ENCODE data around the gene GDI1. TPM values are rescaled to one million over a fixed set of nuclear protein-coding genes. Genes with fewer than 3 reads are reported as not detected.

The GDI1 gene
- total and polyA plus RNA-seq, 9 of the 15 experiments (the other 6 are each of a cell fraction or from before 2014, with no cell fraction given) = 0.97 to 82.6 (median 37.5) TPM

DNA sequence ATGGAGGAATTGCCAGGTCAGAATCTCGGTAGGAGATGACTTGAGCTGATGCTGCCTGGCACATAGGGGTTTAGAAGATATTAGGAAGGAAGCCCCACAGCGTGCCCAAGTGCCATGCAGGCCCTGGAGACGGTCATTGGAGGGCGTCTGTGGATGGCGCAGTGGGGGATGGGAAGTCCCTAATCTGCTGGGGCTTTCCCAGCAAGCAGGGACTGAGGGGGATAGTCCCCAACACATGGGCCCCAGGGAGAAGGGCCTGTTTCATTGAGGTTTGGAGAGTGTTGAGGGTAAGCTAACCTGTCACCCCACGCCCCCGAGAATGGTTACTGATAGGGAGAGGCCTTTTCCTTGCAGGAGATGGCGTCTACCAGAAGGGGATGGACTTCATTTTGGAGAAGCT is 17.8 kb upstream of the GDI1 start (continued):
- TF ChIP-seq, protein P1, sequence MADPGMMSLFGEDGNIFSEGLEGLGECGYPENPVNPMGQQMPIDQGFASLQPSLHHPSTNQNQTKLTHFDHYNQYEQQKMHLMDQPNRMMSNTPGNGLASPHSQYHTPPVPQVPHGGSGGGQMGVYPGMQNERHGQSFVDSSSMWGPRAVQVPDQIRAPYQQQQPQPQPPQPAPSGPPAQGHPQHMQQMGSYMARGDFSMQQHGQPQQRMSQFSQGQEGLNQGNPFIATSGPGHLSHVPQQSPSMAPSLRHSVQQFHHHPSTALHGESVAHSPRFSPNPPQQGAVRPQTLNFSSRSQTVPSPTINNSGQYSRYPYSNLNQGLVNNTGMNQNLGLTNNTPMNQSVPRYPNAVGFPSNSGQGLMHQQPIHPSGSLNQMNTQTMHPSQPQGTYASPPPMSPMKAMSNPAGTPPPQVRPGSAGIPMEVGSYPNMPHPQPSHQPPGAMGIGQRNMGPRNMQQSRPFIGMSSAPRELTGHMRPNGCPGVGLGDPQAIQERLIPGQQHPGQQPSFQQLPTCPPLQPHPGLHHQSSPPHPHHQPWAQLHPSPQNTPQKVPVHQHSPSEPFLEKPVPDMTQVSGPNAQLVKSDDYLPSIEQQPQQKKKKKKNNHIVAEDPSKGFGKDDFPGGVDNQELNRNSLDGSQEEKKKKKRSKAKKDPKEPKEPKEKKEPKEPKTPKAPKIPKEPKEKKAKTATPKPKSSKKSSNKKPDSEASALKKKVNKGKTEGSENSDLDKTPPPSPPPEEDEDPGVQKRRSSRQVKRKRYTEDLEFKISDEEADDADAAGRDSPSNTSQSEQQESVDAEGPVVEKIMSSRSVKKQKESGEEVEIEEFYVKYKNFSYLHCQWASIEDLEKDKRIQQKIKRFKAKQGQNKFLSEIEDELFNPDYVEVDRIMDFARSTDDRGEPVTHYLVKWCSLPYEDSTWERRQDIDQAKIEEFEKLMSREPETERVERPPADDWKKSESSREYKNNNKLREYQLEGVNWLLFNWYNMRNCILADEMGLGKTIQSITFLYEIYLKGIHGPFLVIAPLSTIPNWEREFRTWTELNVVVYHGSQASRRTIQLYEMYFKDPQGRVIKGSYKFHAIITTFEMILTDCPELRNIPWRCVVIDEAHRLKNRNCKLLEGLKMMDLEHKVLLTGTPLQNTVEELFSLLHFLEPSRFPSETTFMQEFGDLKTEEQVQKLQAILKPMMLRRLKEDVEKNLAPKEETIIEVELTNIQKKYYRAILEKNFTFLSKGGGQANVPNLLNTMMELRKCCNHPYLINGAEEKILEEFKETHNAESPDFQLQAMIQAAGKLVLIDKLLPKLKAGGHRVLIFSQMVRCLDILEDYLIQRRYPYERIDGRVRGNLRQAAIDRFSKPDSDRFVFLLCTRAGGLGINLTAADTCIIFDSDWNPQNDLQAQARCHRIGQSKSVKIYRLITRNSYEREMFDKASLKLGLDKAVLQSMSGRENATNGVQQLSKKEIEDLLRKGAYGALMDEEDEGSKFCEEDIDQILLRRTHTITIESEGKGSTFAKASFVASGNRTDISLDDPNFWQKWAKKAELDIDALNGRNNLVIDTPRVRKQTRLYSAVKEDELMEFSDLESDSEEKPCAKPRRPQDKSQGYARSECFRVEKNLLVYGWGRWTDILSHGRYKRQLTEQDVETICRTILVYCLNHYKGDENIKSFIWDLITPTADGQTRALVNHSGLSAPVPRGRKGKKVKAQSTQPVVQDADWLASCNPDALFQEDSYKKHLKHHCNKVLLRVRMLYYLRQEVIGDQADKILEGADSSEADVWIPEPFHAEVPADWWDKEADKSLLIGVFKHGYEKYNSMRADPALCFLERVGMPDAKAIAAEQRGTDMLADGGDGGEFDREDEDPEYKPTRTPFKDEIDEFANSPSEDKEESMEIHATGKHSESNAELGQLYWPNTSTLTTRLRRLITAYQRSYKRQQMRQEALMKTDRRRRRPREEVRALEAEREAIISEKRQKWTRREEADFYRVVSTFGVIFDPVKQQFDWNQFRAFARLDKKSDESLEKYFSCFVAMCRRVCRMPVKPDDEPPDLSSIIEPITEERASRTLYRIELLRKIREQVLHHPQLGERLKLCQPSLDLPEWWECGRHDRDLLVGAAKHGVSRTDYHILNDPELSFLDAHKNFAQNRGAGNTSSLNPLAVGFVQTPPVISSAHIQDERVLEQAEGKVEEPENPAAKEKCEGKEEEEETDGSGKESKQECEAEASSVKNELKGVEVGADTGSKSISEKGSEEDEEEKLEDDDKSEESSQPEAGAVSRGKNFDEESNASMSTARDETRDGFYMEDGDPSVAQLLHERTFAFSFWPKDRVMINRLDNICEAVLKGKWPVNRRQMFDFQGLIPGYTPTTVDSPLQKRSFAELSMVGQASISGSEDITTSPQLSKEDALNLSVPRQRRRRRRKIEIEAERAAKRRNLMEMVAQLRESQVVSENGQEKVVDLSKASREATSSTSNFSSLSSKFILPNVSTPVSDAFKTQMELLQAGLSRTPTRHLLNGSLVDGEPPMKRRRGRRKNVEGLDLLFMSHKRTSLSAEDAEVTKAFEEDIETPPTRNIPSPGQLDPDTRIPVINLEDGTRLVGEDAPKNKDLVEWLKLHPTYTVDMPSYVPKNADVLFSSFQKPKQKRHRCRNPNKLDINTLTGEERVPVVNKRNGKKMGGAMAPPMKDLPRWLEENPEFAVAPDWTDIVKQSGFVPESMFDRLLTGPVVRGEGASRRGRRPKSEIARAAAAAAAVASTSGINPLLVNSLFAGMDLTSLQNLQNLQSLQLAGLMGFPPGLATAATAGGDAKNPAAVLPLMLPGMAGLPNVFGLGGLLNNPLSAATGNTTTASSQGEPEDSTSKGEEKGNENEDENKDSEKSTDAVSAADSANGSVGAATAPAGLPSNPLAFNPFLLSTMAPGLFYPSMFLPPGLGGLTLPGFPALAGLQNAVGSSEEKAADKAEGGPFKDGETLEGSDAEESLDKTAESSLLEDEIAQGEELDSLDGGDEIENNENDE (IDR thresholded peaks at IDR 0.05; ENCODE audit: low read depth, low read length) = no peak
- TF ChIP-seq, protein P2, sequence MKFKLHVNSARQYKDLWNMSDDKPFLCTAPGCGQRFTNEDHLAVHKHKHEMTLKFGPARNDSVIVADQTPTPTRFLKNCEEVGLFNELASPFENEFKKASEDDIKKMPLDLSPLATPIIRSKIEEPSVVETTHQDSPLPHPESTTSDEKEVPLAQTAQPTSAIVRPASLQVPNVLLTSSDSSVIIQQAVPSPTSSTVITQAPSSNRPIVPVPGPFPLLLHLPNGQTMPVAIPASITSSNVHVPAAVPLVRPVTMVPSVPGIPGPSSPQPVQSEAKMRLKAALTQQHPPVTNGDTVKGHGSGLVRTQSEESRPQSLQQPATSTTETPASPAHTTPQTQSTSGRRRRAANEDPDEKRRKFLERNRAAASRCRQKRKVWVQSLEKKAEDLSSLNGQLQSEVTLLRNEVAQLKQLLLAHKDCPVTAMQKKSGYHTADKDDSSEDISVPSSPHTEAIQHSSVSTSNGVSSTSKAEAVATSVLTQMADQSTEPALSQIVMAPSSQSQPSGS (CRISPR knock-in tag; IDR thresholded peaks at IDR 0.05) = no peak
- TF ChIP-seq NONO (IDR thresholded peaks at IDR 0.05; ENCODE audit: low read depth in 2 of 2, low read length in 1 of 2) (no peak), XRCC3 (IDR thresholded peaks at IDR 0.05) (no peak), ZNF274 (IDR thresholded peaks at IDR 0.05; ENCODE audit: borderline replicate concordance, low read depth, low read length) (no peak), SMARCA5 (IDR thresholded peaks at IDR 0.05) (no peak), MAFG (tag; conservative IDR thresholded peaks at IDR 0.05) (no peak), DIDO1 (tag; IDR thresholded peaks at IDR 0.05; ENCODE audit: low read depth) (no peak)
- TF ChIP-seq, protein P3, sequence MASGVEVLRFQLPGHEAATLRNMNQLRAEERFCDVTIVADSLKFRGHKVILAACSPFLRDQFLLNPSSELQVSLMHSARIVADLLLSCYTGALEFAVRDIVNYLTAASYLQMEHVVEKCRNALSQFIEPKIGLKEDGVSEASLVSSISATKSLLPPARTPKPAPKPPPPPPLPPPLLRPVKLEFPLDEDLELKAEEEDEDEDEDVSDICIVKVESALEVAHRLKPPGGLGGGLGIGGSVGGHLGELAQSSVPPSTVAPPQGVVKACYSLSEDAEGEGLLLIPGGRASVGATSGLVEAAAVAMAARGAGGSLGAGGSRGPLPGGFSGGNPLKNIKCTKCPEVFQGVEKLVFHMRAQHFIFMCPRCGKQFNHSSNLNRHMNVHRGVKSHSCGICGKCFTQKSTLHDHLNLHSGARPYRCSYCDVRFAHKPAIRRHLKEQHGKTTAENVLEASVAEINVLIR (CRISPR knock-in tag; IDR thresholded peaks at IDR 0.05) = no peak
